Measurements from ENCODE around the gene FUT7.

FUT7 gene

DNA sequence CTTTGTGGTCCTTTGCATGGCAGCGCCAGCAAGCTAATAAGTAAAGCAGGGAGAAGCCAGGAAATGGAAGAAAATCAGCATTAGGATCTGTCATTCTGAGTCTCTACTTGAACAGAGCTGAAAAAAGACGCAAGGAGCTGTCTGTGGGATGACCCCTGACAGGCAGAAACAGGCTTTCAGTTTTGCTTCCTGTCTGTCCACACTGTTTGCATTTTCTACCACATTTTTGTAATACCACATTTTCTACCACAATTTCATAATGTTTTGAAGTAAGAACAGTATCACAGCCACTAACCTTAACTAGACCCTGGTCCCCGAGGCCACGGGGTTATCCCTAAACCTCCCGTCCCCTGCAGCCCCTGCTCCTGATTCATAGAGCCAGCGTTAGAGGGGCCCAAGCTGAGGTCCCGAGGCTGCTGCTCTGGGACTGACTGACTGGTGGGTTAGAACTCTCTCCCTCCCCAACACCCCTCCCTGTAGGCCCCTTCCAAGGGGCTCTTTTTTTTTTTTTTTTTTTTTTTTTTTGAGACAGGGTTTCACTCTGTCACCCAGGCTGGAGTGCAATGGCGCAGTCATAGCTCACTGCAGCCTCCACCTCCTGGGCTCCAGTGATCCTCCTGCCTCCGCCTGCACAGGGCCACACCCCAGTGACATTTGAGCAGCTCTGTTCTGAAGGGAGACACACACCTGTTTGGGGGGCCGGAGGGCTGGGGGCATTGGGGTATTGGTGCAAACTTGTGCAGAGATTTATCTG is 31.5 kb downstream of the FUT7 start:
- DNase-seq = no peak

DNA sequence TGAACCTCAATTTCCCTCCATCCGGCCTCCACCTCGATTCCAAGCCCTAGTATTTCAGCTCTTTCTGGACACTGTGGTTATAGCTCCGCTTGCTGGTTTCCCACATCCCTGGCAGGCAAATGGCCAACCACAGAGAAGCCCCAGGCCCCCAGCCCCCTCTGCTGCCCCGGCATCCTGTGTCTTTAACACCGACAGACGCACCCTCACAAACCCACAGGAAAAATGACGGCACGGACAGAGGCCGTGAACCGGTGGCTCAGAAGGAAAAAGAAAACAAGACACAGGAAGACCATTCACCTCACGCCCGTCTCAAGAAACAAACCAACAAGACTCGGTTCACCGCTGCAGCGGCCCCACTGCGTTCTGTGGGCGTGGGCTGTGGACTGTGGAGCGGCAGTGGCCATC is 34.1 kb downstream of the FUT7 start:
- DNase-seq = no peak

DNA sequence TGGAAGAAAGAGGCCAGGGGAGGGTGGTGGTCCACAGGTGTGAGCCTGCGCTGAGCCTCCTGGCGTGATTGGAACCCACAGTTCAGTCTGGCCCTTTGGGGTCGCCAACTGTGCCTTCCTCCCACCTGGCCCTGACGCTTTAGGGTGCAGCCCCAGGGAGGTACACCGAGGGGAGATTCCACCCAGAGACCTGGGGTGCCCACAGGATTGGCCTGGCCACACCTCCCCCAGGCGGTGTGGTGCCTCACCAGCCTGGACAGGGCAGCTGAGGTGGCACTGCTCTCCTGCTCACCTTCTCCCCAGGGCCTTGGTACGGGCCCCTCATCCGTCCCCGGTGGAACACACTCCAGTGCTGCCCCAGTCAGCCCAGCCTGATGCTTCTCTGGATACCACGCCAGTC is 34.5 kb downstream of the FUT7 start:
- DNase-seq = no peak

DNA sequence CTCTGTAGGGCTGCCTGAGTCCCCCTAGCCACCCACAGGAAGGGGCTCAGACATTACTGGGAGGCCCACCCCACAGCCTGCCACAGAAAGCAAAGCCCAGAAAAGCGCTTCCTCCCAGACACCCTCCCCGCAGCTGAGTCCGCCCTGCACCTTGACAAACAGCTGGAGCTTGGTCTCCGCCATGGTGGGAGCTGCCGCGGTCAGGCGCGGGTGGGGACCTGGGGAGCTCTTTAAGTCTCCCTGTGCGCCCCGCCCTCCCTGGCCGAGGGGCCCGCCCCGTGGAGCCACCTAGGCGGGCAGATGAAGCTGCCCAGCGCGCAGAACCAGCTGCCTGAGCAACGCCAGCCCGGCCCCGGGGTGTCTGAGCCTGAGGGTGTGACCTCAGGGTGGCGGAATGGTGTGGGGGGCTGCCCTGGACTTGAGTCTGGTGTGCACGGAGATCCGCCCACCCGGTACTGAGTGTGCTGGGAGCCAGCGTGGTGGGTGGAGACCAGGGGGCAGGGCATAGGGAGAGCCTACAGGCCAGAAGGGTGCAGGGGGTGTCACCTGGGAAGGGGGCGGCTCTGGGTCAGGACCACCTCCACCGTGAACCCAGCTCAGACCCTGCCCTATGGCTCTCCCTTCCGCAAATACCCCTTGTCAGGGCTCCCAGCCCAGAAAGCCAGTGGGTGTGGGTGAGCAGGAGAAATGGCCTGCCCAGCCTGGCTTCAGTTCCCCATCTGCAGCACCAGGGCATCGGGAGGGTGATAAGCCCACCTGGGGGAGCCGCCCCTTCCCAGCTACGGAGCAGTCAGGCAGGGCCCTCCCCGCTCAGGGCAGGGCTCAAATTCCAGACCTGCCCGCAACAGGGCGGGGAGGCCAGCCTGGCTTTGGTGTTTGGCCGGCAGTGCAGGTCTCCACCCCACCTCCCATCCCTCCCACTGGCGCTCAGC is 35.3 kb downstream of the FUT7 start, which contains the start of gene CLIC3:
Gene CLIC3, minus strand, starts transcription at position 208 of the 932 bp plus-strand sequence. Its CDS starts 25 bp downstream, at position 183.
- no peak for DNase-seq

DNA sequence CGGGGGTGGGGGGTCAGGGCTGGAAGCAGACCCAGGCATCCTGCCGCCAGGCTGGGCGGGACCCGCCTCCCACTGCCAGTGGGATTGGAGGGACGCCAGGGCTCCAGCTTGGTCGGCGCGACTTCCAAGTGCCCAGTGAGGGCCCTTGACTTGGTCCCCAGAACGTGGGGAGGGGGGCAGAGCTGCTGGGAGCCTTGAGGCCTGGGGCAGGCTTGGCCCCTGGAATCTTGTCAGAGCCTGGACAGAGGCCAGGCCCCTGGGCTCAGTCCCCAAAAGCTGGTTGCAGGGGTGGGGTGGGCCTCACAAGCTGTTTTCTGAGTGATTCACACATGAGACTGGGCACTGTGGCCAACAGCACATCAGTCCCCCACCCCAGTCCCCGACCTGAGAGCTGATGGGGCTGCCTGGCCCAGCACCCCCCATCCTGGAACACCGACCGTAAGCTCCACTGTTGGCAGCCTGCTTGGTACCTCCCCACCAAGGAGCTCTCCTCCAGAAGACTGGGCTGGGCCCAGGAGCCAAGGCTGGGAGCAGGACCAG is 36.0 kb downstream of the FUT7 start:
- DNase-seq = no peak

DNA sequence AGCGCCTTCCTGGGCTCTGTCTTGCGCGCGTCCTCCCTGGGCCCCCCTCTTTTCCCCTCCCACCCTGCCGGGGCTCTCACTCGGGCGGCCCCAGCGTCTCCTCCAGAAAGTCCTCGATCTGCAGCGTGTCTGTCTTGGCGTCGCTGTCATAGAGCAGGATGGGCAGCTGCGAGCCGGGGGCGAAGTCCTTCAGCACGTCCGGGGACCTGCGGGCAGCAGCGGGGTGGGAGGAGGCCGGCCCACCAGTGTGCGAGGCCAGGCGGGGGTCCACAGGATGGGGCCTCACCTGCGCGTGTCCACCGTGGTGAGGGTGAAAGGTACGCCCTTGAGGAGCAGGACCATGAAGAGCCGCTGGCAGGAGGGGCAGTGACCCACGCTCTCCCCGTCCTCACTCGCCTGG is 36.5 kb downstream of the FUT7 start:
- DNase-seq = no peak

DNA sequence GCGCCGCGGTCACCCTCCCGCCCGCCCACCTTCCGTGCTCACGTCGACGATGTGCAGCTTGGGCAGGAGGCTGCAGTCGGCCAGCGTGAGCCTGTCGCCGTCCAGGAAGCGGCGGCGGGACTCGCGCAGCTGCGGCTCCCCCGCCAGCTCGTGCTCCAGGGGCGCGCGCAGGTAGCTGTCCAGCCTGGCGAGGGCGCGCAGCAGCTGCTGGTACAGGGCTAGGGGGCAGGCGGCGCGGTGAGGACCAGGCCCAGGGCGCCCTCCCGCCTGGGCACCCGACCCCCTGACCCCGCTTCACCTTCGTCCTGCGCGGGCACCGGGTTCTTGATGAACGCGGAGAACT is 37.0 kb downstream of the FUT7 start:
- no peak for DNase-seq

DNA sequence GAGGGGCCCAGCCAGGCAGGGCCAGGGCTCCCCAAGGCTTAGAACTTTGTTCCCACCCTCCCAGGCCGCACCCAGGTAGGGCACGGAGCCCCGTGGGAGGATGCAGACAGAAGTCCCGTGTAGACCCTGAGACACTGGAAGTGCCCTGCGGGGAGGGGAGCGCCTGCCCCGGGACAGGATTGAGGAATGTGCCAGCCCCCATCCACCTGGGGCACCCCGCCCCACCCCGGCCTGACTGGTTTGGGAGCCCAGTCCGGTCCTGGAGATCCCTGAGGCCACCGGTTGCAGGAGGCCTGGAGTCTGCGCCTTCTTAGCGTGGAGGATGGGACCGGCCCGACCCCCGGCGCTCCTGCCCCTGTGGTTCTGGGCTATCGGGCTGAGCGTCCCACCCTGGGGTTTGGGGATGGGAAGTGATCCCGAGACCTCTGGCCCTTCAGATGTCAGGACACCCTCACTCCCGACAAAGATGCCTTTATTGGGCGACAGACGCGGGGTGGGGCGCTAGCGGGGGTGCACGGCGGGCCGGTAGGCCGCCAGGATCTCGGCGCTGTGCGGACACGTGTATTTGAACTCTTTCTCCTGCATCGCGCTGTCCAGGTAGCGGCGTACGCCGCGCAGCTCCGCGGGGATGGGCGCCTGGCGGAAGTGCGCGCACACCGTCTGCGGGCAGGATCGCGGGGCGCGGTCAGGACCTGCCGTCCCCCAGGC is 37.6 kb downstream of the FUT7 start:
- no peak for DNase-seq

DNA sequence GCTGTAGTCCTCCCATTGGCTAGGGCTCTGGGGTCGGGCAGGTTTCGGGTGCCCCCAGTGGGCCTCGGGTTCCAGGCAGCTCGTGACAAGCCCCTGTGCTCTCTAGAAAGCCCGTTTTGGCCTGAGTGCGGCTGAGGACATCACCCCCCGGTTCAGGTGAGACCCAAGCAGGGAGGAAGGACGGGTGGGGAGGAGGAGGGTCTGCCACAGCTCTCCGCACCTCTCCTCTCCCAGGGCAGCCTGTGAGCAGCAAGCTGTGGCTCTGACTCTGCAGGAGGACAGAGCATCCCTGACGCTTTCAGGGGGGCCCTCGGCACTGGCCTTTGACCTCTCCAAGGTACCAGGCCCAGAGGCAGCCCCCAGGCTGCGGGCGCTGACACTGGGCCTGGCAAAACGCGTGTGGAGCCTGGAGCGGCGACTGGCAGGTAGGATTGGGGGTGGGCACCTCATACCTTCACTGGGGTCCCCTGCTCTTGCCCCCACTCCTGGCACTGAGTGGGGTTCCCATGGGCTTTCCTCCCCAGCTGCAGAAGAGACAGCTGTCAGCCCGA is 39.0 kb downstream of the FUT7 start:
- no peak for DNase-seq

DNA sequence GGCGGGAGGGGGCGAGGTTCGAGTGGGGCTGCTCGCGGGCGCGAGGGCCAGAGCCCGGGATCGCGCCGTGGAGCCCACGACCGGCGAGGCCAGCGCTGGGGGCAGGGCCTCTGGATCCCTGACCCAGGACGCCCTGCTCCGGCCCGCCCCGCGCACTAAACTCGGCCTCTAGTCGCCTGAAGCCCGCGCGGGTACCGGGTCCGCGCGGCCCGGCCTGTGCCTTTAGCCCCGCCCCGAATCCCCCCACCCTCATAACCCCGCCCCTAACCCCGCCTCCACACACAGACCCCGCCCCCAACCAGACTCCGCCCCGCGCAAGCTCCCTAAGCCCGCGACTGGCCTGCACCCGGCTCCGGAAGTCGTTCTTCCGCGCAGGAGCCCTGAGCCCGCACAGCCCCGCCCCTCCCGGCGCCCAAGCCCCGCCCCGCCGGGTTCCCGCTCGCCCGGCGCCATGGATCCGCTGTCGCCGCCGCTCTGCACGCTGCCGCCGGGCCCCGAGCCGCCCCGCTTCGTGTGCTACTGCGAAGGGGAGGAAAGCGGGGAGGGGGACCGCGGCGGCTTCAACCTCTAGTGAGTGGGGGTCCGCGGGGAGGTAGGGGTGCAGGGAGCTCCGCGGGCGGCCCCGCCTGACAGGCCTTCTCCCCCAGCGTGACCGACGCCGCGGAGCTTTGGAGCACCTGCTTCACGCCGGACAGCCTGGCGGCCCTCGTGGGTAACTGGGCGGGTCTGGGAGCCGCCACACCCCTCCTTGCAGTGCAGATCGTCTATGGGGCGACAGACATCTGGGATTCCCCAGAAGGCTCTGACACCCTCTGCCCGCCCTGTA is 39.7 kb downstream of the FUT7 start, which contains the start of gene PAXX:
Gene PAXX, plus strand, starts transcription at position 430 of the 826 bp plus-strand sequence. Its CDS starts 22 bp downstream, at position 452.
- peak; percentile 45 to 72 for DNase-seq

DNA sequence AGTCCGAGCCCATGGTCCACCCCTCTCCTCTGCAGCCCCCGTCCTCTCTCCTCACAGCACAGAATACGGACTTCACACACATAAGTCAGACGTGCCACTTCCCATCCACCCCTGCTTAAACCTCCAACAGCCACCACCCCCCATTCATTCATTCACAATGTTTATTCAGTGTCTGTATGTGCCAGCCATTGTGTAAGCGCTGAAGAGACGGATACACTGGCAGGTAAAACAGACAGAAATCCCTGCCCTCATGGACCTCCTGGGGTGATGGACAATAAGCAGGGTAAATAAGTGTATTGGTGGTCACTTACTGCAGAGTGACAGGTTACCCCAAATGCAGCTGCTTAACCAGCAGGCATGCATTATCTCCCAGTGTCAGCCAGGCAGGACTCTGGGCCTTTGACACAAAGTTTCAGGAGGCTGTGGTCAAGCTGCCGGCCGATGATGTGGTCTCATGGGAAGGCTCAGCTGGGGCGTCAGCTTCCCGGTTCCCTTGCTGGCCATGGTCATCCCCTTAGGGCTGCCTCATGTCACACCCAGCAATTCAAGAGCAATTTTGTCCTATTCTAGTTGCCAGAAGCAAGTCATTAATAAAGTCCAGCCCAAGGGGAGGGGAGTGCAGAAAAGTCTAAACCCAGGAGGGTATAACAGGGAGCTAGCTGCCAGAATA is 41.5 kb downstream of the FUT7 start:
- DNase-seq = no peak

DNA sequence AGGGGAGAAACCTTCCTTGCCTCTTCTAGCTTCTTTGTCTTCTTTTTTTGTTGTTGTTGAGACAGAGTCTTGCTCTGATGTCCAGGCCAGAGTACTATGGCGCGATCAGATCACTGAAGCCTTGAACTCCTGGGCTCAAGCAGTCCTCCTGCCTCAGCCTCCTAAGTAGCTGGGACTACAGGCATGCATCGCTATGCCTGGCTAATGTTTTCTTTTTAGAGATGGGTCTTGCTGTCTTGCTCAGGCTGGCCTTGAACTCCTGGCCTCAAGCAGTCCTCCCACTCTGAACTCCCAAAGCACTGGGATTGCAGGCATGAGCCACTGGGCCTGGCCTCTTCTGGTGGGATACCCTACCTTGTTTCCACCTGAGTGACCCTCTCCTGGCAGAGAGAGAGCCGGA is 43.0 kb downstream of the FUT7 start:
- no peak for DNase-seq

DNA sequence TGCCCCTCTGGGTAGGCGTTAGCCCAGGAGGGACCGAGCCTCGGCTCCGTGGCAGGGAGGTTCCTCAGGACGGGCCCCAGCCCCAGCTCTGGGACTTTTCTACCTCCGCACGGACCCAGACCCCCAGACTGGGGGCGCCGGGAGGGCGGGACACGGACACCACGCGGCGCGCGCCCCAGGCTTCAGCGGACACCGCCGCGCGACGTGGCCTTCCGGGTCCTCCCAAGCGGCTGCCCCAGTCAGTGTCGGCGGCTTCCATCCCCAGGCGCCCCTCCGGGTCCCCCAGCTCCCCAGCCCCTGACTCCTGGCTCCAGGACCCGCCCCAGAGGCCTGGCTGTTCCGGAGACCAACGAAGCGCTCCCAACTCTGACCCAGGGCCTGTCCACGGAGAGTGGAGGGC is 46.0 kb downstream of the FUT7 start:
- no peak for DNase-seq

DNA sequence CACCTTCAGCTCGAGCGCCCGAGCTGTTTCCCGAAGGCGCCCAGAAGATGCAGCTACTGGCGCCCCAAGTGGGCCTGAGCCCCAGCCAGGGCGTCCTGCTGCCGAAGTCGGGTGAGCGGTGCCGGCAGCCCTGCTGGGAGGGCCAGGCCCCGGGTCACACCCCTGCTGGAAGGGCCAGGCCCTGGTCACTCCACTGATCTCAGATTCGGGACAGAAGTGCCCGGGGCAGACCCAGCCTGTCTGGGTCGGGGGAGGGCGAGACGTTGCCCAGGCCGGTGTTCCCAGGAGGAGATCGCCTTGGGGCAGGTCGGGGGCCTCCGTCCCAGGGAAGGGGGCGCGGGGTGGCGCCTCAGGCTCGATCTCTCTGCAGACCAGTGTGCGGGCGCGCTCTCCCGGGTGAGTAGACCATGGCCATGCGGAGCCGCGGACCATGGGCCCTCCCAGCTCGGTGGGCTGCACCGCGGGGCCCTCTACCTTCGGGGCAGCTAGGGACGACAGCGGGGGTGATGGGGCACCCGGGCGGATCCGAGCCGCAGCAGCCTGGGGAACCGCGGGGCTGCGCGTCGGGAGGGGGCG is 46.8 kb downstream of the FUT7 start:
- DNase-seq = no peak

DNA sequence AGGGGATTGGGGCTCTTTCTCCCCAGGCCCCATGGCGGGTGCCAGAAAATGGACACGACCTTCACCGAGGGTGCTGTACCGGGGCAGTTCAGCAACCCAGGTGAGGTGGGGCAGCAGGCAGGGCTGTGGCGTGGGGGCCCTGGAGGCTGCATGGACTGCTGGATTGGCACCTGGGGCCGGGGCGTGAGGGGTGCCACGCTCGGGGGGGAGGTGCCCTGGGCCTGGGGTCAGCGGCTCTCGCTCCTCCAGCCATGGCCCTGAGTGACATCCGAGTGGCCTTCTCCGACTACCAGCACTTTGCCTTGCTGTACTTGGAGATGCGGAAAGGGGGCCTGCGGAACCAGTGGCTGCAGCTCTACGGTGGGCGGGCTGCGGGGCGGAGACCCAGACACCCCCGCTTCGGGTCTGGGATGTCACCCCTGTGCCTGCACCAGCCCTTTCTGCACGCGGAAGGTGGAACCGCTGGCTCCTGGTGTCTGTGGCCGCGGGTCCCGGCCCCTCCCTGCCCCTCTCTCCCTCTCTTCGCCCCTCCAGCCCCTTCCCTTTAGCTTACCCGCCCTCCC is 47.3 kb downstream of the FUT7 start:
- no peak for DNase-seq

DNA sequence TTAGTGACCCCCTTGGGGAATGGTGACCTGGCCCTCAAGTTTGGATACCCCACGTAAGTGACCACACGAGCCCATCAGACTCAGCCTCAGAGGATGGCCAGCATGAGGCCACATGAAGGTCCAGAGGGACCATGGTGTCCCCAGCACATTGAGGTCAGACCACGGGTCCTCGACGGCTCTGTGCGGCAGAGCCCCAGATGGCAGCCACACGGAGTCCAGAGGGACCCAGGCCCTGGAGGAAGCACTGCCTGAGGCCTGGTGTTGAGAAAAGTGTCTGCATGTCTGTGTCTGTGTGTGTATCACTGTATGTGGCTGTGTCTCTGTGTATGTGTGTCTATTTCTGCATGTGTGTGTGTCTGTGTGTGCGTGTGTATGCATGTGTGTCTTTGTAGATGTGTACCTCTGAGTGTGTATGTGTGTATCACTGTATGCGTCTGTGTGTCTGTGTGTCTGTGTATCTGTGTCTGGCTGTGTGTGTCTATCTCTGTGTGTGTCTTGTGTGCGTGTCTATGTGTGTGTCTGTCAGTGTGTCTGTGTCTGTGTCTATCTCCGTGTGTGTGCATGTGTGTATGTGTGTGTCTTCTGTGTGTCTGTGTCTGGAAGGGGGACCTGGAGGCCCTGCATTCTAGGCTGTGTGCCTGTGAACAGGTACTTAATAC is 48.1 kb downstream of the FUT7 start:
- DNase-seq = no peak

DNA sequence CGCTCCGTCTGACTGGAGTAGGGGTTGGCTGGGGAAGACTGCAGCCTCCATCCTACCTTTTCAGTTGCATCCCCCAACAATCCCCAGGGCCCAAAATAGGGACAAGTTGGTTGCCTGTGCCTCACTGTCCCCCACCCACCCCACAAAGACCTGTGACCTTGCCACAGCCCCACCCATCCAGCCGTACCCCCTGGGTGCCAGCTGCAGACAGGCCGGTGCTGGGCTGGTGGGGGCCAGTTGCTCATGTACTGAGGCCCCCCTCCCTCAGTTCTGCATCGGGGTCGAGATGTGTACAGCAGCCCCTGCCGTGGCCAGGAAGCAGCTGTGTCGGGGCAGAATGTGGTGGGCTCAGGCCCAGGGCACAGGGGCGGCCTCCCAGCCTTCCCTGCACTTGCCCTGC is 48.7 kb downstream of the FUT7 start:
- no peak for DNase-seq

DNA sequence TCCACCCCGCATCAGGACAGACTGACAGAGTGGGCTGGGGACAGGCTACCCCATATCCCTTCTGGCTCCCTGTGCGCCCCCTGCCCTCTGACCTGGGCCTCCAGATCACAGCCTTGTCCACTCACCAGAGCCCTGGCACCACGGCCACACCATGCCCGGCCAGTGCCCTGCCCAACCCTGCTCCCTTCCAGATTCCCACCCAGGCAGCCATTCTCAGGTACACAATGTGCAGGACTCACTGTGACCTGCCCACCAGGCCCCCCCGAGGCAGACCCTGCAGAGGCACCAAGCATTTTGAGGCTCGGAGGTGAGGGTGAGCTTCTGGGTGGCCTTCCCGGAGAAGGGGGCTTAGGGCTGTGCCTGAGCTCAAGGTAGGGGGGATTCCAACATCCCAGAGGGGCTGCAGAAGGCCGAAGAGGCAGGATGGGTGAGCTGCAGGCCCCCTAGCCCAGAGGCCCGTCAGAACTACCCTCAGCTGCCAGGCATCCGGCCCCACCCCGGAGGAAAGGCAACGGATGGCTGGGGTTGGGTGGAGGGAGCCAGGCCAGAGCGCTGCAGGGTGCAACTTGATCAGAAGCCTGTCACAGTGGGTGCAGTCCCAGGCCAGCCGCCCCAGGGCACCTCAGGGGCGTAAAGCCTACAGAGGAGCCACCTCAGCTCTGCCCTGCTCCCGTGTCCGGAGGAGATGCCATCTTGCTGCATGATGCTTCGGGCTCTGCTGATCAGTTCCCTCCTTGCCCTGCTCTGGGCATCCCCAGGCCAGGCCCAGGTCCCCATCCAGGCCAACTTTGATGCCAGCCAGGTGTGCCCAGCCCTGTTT is 49.4 kb downstream of the FUT7 start, which contains the start of gene LCNL1:
Gene LCNL1, plus strand, starts transcription at position 762 of the 820 bp plus-strand sequence. CDS start 594 bp downstream, outside the sequence.
- DNase-seq = no peak

Data from NCI-H187 (cell line).